HepG2 (cell line): ENCODE results near the gene CDH13. TPM values are rescaled to one million over a fixed set of nuclear protein-coding genes. Genes with fewer than 3 reads are reported as not detected.

Source experiments
- ATAC-seq: fragments of 200-7000 bp; cut with Tn5 transposase; 3 replicates; pipeline ENCODE4 v1.9.1; 2020; ENCODE audit warnings: mild to moderate bottlenecking, moderate library complexity
- BruUV-seq: library from RNA; stranded (reverse); fragments of 400-500 nt; replicated peaks from 2 replicates; lab custom pipeline; 2021; lab: Mats Ljungman, UMichigan
- CTCF ChIA-PET: fragments of 300-600 bp; formaldehyde crosslinking; extraction: SDS; loops from one replicate; lab custom pipeline; 2021; ENCODE audit warnings: low total read pairs, inconsistent platforms, low intra/inter-chr PET ratio; lab: Yijun Ruan, JAX
- POLR2A ChIA-PET: fragments of 350-600 bp; sonication (Branson Sonifier 250); formaldehyde crosslinking; loops from one replicate; lab custom pipeline; 2020; ENCODE audit warnings: antibody characterized with exemption, inconsistent platforms; lab: Yijun Ruan, JAX
- DNase-seq: peaks from one replicate; pipeline ENCODE4 v3.0.0-alpha.2; 2015; ENCODE audit warnings: low spot score
- FAIRE-seq: peaks from 3 replicates; lab custom pipeline; 2011; peaks lifted over from hg19 to GRCh38; lab: Jason Lieb, UNC
- H2AFZ ChIP-seq: one replicate; pipeline ENCODE4 v1.6.1; 2011; ENCODE audit warnings: low read length, inconsistent platforms
- H3K27ac ChIP-seq: fragments of 300-600 bp; 3 replicates; pipeline ENCODE4 v1.8.0; 2011; ENCODE audit warnings: mixed run types, mild to moderate bottlenecking, mixed read lengths, low read length, inconsistent platforms; ENCODE audit not compliant: insufficient read depth; ENCODE audit errors: extremely low read length
- H3K27me3 ChIP-seq, 2 experiments: fragments of 200-600 bp in 1 of 2; 2 replicates in 1 of 2; 3 replicates in 1 of 2; pipeline versions ENCODE4 v1.6.0 to v1.8.0; 2011; ENCODE audit warnings: low read length in 2 of 2, mild to moderate bottlenecking in 2 of 2, moderate library complexity in 2 of 2, inconsistent platforms in 1 of 2; ENCODE audit not compliant: insufficient read depth in 2 of 2, control insufficient read depth in 1 of 2
- H3K36me3 ChIP-seq, 2 experiments: fragments of 200-600 bp in 1 of 2; replicated peaks in 1 of 2; 2 replicates in 1 of 2; 3 replicates in 1 of 2; pipeline versions ENCODE4 v1.5.1 to v1.8.0; 2011; ENCODE audit warnings: low read length in 2 of 2, inconsistent platforms in 1 of 2; ENCODE audit not compliant: insufficient read depth in 2 of 2, control insufficient read depth in 1 of 2
- H3K4me1 ChIP-seq: 2 replicates; pipeline ENCODE4 v1.5.1; 2012; ENCODE audit warnings: low read length, inconsistent platforms; ENCODE audit not compliant: insufficient read depth
- H3K4me2 ChIP-seq: 2 replicates; pipeline ENCODE4 v1.6.0; 2011; ENCODE audit warnings: low read depth, low read length, inconsistent platforms
- H3K4me3 ChIP-seq, 3 experiments: fragments of 200-600 bp in 1 of 3; sonication (generic), shearing (Covaris generic) in 1 of 3; replicated peaks in 1 of 3; 2 replicates each; pipeline ENCODE4 v1.5.1; 2011 to 2016; ENCODE audit warnings: low read length in 3 of 3, inconsistent platforms in 2 of 3, low read depth in 2 of 3, mild to moderate bottlenecking in 2 of 3, control low read depth in 1 of 3, mixed read lengths in 1 of 3; ENCODE audit not compliant: insufficient read depth in 1 of 3
- H3K79me2 ChIP-seq: one replicate; pipeline ENCODE4 v1.6.1; 2011; ENCODE audit warnings: low read length, inconsistent platforms; ENCODE audit not compliant: insufficient read depth
- H3K9ac ChIP-seq: 2 replicates; pipeline ENCODE4 v1.6.0; 2011; ENCODE audit warnings: mild to moderate bottlenecking, low read depth, low read length, inconsistent platforms; ENCODE audit not compliant: insufficient read depth
- H3K9me3 ChIP-seq: 2 replicates; pipeline ENCODE4 v1.5.1; 2012; ENCODE audit warnings: mild to moderate bottlenecking, low read length
- H4K20me1 ChIP-seq: 2 replicates; pipeline ENCODE4 v1.6.0; 2011; ENCODE audit warnings: inconsistent platforms, mild to moderate bottlenecking, low read length, moderate library complexity; ENCODE audit not compliant: insufficient read depth
- HOXA7 ChIP-seq: sonication (generic); formaldehyde crosslinking; IDR thresholded peaks from 2 replicates; pipeline ENCODE4 v1.8.1; 2022; ENCODE audit warnings: mild to moderate bottlenecking, missing genetic modification reagents, moderate library complexity
- MAFF ChIP-seq: IDR thresholded peaks from 2 replicates; pipeline ENCODE4 v1.6.1; 2011; ENCODE audit warnings: low read depth, low read length, improper control_type of control experiment
- MAFK ChIP-seq, 2 experiments: IDR thresholded peaks in 1 of 2; conservative IDR thresholded peaks in 1 of 2; 2 replicates each; pipeline ENCODE4 v1.6.1; 2011; ENCODE audit warnings: improper control_type of control experiment in 2 of 2, low read length in 2 of 2
- MYPOP ChIP-seq: sonication (generic); formaldehyde crosslinking; IDR thresholded peaks from 2 replicates; pipeline ENCODE4 v1.8.1; 2023; ENCODE audit warnings: mild to moderate bottlenecking, moderate library complexity, missing genetic modification reagents
- POLR2A ChIP-seq, 2 experiments: IDR thresholded peaks; 2 replicates each; pipeline ENCODE4 v1.6.1; 2011; ENCODE audit warnings: low read depth in 2 of 2, low read length in 2 of 2, mild to moderate bottlenecking in 1 of 2, moderate library complexity in 1 of 2; ENCODE audit not compliant: insufficient read depth in 1 of 2
- ZNF292 ChIP-seq: sonication (generic); formaldehyde crosslinking; IDR thresholded peaks from 2 replicates; pipeline ENCODE4 v1.8.1; 2022; ENCODE audit warnings: mild to moderate bottlenecking, low read depth, missing genetic modification reagents, borderline replicate concordance
- WGBS: methylation state at CpG from one replicate; pipeline ENCODE4 v1.1.6; 2017; ENCODE audit warnings: low lambda C conversion rate; 5-methylcytosine and 5-hydroxymethylcytosine counted together
- in situ Hi-C: cut with HindIII; loops from 2 replicates; pipeline ENCODE4 v1.10.0; 2017; ENCODE audit warnings: low pct_unique_long_range_greater_than_20kb; ENCODE audit not compliant: extremely low pct_ligation_motif_present
- intact Hi-C: fragments of 100-400 bp; cut with micrococcal nuclease; formaldehyde crosslinking; loops from one replicate; pipeline ENCODE4 v1.10.0; 2022; ENCODE audit not compliant: unreplicated experiment
- polyA plus RNA-seq, 8 experiments: library from polyadenylated mRNA; depleted of rRNA in 3 of 8; stranded (reverse) in 7 of 8; unstranded in 1 of 8; fragments of >200 nt; fragmentation: Illumina TruSeq in 4 of 8; extraction: Trizol in 4 of 8; gene quantifications; 2 replicates each; pipeline versions ENCODE4 v1.2.1 to v1.2.3, GENCODE V29; 2011 to 2016; ENCODE audit warnings: low read depth in 4 of 8, missing spikeins in 1 of 8, mixed read lengths in 1 of 8; ENCODE audit not compliant: insufficient read depth in 1 of 8
- total RNA-seq, 5 experiments: library from RNA; depleted of rRNA; stranded (reverse); fragments of >200 nt; fragmentation: Illumina TruSeq; extraction: Trizol; gene quantifications; 2 replicates each; pipeline ENCODE4 v1.2.3, GENCODE V29; 2016; ENCODE audit warnings: low read depth in 1 of 5
- TF ChIP-seq, protein P1 (sequence below): fragments of 450-650 bp; IDR thresholded peaks from 2 replicates; pipeline ENCODE4 v1.6.1; 2016
- TF ChIP-seq, protein P2 (sequence below): sonication (generic); formaldehyde crosslinking; IDR thresholded peaks from 2 replicates; pipeline ENCODE4 v1.4.0; 2020; ENCODE audit warnings: mild to moderate bottlenecking, missing genetic modification reagents

CDH13 gene
- total and polyA plus RNA-seq, 2 of the 13 experiments (the other 11 are each of a cell fraction or from before 2014, with no cell fraction given): not detected

DNA sequence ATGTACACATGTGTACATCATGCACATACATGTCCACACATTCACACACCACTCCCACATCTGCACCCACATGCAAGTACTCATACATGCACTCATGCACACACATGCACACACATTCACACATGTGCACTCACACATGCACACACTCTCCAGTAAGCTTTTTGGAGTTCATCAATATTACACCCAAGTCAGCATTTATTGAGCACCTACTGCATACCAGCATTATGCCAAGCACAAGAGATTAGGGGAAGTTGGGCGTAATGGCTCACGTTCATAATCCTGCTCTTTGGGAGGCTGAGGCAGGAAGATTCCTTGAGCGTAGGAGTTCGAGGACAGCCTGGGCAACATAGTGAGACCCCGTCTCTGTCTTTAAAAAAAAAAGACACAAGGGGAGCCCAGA lies 1093.4 kb downstream of the CDH13 start:
- H3K4me3 ChIP-seq: no peak overlapping the region
- BruUV-seq: no TSS peak
- 12% methylated on average over 5 of the region's 5 CpGs for WGBS
- H3K27ac ChIP-seq: no peak overlapping the region
- no peaks in the 10 kb centered on the region for H3K4me1 ChIP-seq
- in situ Hi-C loops: no loop called here
- H3K27me3 ChIP-seq: peaks cover 0 to 6% of the 10 kb centered on the region in 2 experiments; a peak in 1 of 5 replicates
- no peak overlapping the region for H2AFZ ChIP-seq
- intact Hi-C loops: no loop called here
- no peaks in the 10 kb centered on the region for H3K79me2 ChIP-seq
- ChIA-PET CTCF (no interaction called here), POLR2A (no interaction called here)
- ATAC-seq (no peak), DNase-seq (no peak), FAIRE-seq (no peak)
- no peak overlapping the region for H3K9ac ChIP-seq
- no peaks in the 10 kb centered on the region for H3K9me3 ChIP-seq
- H4K20me1 ChIP-seq: no peaks in the 10 kb centered on the region
- no peaks in the 10 kb centered on the region for H3K36me3 ChIP-seq
- no peak for TF ChIP-seq MYPOP (CRISPR knock-in tag)
- no peak for TF ChIP-seq ZNF292
- TF ChIP-seq, protein P1, sequence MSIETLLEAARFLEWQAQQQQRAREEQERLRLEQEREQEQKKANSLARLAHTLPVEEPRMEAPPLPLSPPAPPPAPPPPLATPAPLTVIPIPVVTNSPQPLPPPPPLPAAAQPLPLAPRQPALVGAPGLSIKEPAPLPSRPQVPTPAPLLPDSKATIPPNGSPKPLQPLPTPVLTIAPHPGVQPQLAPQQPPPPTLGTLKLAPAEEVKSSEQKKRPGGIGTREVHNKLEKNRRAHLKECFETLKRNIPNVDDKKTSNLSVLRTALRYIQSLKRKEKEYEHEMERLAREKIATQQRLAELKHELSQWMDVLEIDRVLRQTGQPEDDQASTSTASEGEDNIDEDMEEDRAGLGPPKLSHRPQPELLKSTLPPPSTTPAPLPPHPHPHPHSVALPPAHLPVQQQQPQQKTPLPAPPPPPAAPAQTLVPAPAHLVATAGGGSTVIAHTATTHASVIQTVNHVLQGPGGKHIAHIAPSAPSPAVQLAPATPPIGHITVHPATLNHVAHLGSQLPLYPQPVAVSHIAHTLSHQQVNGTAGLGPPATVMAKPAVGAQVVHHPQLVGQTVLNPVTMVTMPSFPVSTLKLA: peak; percentile 81
- TF ChIP-seq HOXA7 (CRISPR knock-in tag): no peak
- TF ChIP-seq, protein P2, sequence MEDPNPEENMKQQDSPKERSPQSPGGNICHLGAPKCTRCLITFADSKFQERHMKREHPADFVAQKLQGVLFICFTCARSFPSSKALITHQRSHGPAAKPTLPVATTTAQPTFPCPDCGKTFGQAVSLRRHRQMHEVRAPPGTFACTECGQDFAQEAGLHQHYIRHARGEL: no peak
- peak; percentile 78 to 80 for TF ChIP-seq MAFK (conservative IDR thresholded peaks at IDR 0.05 in 1 of 2, IDR thresholded peaks at IDR 0.05 in 1 of 2; ENCODE audit: low read length in 2 of 2)
- TF ChIP-seq MAFF: peak; percentile 78
- no peak for TF ChIP-seq POLR2A (IDR thresholded peaks at IDR 0.05; ENCODE audit: insufficient read depth in 1 of 2, low read depth in 2 of 2, low read length in 2 of 2)
- H3K4me2 ChIP-seq: no peak overlapping the region
